Epithelial cell of esophagus (primary cell): Measurements from ENCODE around the gene SCAI.
A peak's percentile ranks its signal among the peaks of the same experiment; 100 is the strongest.

Source experiments
- DNase-seq: peaks from one replicate; pipeline ENCODE4 v3.0.0; 2010; ENCODE audit warnings: low read depth
- H3K4me3 ChIP-seq: 2 replicates; pipeline ENCODE4 v1.5.1; 2011; ENCODE audit warnings: mild to moderate bottlenecking, low read length, control low read depth
- CTCF ChIP-seq: IDR thresholded peaks from 2 replicates; pipeline ENCODE4 v1.5.1; 2011; ENCODE audit warnings: low read depth, mild to moderate bottlenecking, low read length, control low read depth, inconsistent platforms; ENCODE audit not compliant: insufficient read depth; ENCODE audit errors: missing control alignments

Gene SCAI

GRCh38 chr9:125147401-125147951, 4.1 kb upstream of the SCAI start:
- no peak for DNase-seq
- no peak for TF ChIP-seq CTCF
- no peak overlapping the region for H3K4me3 ChIP-seq

GRCh38 chr9:125146247-125146646, 2.9 kb upstream of the SCAI start:
- DNase-seq, result no peak
- no peak overlapping the region for H3K4me3 ChIP-seq
- no peak for TF ChIP-seq CTCF

- no peak for DNase-seq
- no peak for TF ChIP-seq CTCF
- no peak overlapping the region for H3K4me3 ChIP-seq
Observed at GRCh38 chr9:125145425-125145824, 2.1 kb upstream of the SCAI start.

- DNase-seq, result peak; percentile 11
- peak overlapping the region; percentile 69 for H3K4me3 ChIP-seq
- TF ChIP-seq CTCF, result no peak
Observed at GRCh38 chr9:125142560-125143376, 560 bp downstream of the SCAI start.

GRCh38 chr9:125141751-125142150, 1.6 kb downstream of the SCAI start:
- H3K4me3 ChIP-seq, result no peak overlapping the region
- TF ChIP-seq CTCF, result no peak
- DNase-seq, result no peak

GRCh38 chr9:125141251-125141650, 2.1 kb downstream of the SCAI start:
- peak; percentile 10 for DNase-seq
- H3K4me3 ChIP-seq, result no peak overlapping the region
- TF ChIP-seq CTCF, result no peak

GRCh38 chr9:125140576-125140975, 2.8 kb downstream of the SCAI start:
- no peak for DNase-seq
- no peak overlapping the region for H3K4me3 ChIP-seq
- TF ChIP-seq CTCF, result no peak
